ENCODE data around the gene ARFRP1. TPM values are rescaled to one million over a fixed set of nuclear protein-coding genes. Genes with fewer than 3 reads are reported as not detected.
A peak's percentile ranks its signal among the peaks of the same experiment; 100 is the strongest.

The ARFRP1 gene
- total and polyA plus RNA-seq, 2 of the 13 experiments (the other 11 are each of a cell fraction or from before 2014, with no cell fraction given), result 32.0 to 51.1 TPM

DNA sequence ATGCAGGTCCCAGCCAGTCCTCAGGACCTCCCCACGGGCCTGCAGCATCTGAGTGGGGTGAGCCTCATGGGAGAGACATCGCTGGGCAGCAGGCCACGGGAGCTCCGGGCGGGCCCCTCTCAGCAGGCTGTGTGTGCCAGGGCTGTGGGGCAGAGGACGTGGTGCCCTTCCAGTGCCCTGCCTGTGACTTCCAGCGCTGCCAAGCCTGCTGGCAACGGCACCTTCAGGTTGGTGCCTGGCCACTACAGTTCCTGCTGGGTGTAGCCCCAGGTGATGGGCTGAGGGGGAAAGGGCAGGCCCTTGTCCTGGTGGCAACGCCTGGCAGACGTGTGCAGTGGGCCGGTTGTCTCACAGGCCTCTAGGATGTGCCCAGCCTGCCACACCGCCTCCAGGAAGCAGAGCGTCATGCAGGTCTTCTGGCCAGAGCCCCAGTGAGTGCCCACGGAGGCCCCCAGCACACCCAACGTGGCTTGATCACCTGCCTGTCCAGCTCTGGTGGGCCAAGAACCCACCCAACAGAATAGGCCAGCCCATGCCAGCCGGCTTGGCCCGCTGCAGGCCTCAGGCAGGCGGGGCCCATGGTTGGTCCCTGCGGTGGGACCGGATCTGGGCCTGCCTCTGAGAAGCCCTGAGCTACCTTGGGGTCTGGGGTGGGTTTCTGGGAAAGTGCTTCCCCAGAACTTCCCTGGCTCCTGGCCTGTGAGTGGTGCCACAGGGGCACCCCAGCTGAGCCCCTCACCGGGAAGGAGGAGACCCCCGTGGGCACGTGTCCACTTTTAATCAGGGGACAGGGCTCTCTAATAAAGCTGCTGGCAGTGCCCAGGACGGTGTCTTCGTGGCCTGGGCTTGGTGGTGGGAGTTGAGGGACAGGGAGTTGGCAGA is 12.1 kb downstream of the ARFRP1 start (continued):
- TF ChIP-seq, protein P1, sequence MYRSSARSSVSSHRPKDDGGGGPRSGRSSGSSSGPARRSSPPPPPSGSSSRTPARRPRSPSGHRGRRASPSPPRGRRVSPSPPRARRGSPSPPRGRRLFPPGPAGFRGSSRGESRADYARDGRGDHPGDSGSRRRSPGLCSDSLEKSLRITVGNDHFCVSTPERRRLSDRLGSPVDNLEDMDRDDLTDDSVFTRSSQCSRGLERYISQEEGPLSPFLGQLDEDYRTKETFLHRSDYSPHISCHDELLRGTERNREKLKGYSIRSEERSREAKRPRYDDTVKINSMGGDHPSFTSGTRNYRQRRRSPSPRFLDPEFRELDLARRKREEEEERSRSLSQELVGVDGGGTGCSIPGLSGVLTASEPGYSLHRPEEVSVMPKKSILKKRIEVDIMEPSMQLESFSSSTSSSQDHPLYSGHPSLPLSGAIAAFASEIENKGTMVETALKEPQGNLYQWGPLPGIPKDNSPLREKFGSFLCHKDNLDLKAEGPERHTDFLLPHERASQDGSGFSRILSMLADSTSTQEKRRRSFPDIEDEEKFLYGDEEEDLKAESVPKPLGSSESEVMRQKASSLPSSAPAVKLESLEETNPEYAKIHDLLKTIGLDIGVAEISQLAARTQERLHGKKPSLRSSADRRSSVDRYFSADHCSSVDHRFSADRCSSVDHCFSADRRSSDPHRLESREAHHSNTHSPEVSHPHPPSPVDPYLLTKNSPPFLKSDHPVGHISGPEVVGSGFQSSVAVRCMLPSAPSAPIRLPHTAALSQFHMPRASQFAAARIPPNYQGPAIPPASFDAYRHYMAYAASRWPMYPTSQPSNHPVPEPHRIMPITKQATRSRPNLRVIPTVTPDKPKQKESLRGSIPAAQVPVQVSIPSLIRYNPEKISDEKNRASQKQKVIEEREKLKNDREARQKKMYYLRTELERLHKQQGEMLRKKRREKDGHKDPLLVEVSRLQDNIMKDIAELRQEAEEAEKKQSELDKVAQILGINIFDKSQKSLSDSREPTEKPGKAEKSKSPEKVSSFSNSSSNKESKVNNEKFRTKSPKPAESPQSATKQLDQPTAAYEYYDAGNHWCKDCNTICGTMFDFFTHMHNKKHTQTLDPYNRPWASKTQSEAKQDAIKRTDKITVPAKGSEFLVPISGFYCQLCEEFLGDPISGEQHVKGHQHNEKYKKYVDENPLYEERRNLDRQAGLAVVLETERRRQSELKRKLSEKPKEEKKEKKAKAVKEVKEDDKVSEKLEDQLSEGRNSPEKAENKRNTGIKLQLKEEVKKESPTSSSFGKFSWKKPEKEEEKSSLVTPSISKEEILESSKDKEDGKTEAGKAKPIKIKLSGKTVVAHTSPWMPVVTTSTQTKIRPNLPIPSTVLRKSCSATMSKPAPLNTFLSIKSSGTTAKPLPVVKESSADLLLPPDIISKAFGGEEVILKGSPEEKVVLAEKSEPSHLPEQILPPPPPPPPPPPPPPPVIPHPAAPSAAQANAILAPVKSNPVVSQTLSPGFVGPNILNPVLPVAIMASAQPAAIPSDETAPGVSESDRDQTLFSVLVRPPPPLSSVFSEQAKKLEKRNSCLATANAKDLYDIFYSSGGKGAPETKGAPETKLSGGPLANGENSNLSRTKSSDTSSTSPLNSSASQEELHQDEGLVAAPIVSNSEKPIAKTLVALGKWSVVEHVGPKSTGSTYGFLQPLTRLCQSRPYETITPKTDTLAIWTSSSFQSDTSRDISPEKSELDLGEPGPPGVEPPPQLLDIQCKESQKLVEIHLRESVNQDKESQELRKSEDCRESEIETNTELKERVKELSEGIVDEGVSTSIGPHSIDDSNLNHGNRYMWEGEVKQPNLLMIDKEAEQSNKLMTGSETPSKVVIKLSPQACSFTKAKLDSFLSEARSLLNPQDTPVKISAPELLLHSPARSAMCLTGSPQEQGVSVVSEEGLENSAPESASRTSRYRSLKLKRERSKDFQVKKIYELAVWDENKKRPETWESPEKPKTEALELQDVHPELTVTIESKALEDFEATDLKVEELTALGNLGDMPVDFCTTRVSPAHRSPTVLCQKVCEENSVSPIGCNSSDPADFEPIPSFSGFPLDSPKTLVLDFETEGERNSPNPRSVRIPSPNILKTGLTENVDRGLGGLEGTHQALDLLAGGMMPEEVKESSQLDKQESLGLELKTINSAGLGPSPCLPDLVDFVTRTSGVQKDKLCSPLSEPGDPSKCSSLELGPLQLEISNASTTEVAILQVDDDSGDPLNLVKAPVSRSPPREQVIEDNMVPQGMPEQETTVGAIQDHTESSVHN (CRISPR knock-in tag; IDR thresholded peaks at IDR 0.05), result no peak
- TF ChIP-seq ZNF670 (CRISPR knock-in tag; IDR thresholded peaks at IDR 0.05; ENCODE audit: borderline replicate concordance), result no peak
- TF ChIP-seq BHLHE40 (IDR thresholded peaks at IDR 0.05; ENCODE audit: low read length), result no peak
- TF ChIP-seq, protein P2, sequence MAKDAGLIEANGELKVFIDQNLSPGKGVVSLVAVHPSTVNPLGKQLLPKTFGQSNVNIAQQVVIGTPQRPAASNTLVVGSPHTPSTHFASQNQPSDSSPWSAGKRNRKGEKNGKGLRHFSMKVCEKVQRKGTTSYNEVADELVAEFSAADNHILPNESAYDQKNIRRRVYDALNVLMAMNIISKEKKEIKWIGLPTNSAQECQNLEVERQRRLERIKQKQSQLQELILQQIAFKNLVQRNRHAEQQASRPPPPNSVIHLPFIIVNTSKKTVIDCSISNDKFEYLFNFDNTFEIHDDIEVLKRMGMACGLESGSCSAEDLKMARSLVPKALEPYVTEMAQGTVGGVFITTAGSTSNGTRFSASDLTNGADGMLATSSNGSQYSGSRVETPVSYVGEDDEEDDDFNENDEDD (CRISPR knock-in tag; IDR thresholded peaks at IDR 0.05; ENCODE audit: borderline replicate concordance), result no peak
- no peak for TF ChIP-seq ZMYM4 (CRISPR knock-in tag; IDR thresholded peaks at IDR 0.05)
- no peak for TF ChIP-seq ZNF563 (CRISPR knock-in tag; IDR thresholded peaks at IDR 0.05)
- TF ChIP-seq, protein P3, sequence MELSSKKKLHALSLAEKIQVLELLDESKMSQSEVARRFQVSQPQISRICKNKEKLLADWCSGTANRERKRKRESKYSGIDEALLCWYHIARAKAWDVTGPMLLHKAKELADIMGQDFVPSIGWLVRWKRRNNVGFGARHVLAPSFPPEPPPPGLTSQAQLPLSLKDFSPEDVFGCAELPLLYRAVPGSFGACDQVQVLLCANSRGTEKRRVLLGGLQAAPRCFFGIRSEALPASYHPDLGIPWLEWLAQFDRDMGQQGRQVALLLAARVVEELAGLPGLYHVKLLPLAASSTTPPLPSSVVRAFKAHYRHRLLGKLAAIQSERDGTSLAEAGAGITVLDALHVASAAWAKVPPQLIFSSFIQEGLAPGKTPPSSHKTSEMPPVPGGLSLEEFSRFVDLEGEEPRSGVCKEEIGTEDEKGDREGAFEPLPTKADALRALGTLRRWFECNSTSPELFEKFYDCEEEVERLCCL (CRISPR knock-in tag; IDR thresholded peaks at IDR 0.05; ENCODE audit: borderline replicate concordance), result no peak
- TF ChIP-seq, protein P4, sequence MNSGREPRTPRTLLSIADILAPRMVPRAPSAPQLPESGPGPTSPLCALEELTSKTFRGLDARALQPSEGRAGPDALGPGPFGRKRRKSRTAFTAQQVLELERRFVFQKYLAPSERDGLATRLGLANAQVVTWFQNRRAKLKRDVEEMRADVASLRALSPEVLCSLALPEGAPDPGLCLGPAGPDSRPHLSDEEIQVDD (CRISPR knock-in tag; IDR thresholded peaks at IDR 0.05; ENCODE audit: borderline replicate concordance), result no peak
- TF ChIP-seq, protein P5, sequence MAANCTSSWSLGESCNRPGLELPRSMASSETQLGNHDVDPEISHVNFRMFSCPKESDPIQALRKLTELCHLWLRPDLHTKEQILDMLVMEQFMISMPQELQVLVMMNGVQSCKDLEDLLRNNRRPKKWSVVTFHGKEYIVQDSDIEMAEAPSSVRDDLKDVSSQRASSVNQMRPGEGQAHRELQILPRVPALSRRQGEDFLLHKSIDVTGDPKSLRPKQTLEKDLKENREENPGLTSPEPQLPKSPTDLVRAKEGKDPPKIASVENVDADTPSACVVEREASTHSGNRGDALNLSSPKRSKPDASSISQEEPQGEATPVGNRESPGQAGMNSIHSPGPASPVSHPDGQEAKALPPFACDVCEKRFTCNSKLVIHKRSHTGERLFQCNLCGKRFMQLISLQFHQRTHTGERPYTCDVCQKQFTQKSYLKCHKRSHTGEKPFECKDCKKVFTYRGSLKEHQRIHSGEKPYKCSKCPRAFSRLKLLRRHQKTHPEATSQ (CRISPR knock-in tag; IDR thresholded peaks at IDR 0.05; ENCODE audit: borderline replicate concordance), result no peak
- peak; percentile 56; the same call in 1 of the 2 replicates for TF ChIP-seq KDM5B (CRISPR knock-in tag; IDR thresholded peaks at IDR 0.05; ENCODE audit: borderline replicate concordance)
- TF ChIP-seq SP140L (CRISPR knock-in tag; IDR thresholded peaks at IDR 0.05; ENCODE audit: borderline replicate concordance), result no peak
- no peak for TF ChIP-seq HDAC2 (CRISPR knock-in tag; IDR thresholded peaks at IDR 0.05)
- TF ChIP-seq RBAK (CRISPR knock-in tag; IDR thresholded peaks at IDR 0.05), result no peak
